HCT116 (cell line): ENCODE measurements around the gene MATN3. TPM values are rescaled to one million over a fixed set of nuclear protein-coding genes. Genes with fewer than 3 reads are reported as not detected.

Experiments used
- ATAC-seq: fragments of 200-7000 bp; cut with Tn5 transposase; 2 replicates; pipeline ENCODE4 v1.9.1; 2020; ENCODE audit warnings: mild to moderate bottlenecking, moderate library complexity
- BruUV-seq: library from RNA; stranded (reverse); fragments of 400-500 nt; replicated peaks from 2 replicates; lab custom pipeline; 2021; lab: Mats Ljungman, UMichigan
- CTCF ChIA-PET: fragments of 300-600 bp; sonication (Branson Sonifier 250); formaldehyde crosslinking; loops from one replicate; lab custom pipeline; 2021; ENCODE audit warnings: antibody characterized with exemption; lab: Charles Lee
- POLR2A ChIA-PET: fragments of 300-600, 350-600 bp; sonication (Branson Sonifier 250); formaldehyde crosslinking; loops from one replicate; lab custom pipeline; 2021; ENCODE audit warnings: antibody characterized with exemption; lab: Charles Lee
- RAD21 ChIA-PET, 2 experiments: fragments of 300-600 bp; sonication (Branson Sonifier 250); formaldehyde crosslinking; loops; one replicate each; lab custom pipeline; 2023; ENCODE audit warnings: low total read pairs in 2 of 2; ENCODE audit not compliant: uncharacterized antibody in 2 of 2, unreplicated experiment in 2 of 2, low non-redundant PET in 1 of 2; lab: Charles Lee
- DNase-seq: peaks from one replicate; pipeline ENCODE4 v3.0.0-alpha.2; 2010; ENCODE audit warnings: low read depth, low spot score
- H2AFZ ChIP-seq: fragments of 200-600 bp; shearing (Covaris generic), sonication (generic); 2 replicates; pipeline ENCODE4 v1.6.1; 2017; ENCODE audit warnings: low read depth, mixed run types, mixed read lengths, antibody characterized with exemption, low read length; ENCODE audit not compliant: poor library complexity, severe bottlenecking
- H3K27ac ChIP-seq: 2 replicates; pipeline ENCODE4 v1.5.1; 2012; ENCODE audit warnings: low read depth, low read length
- H3K27me3 ChIP-seq: fragments of 200-600 bp; sonication (generic); 2 replicates; pipeline ENCODE4 v1.6.1; 2016; ENCODE audit warnings: mixed run types, low read length, mixed read lengths; ENCODE audit not compliant: insufficient read depth
- H3K36me3 ChIP-seq, 2 experiments: fragments of 200-500 bp in 1 of 2; fragments of 200-600 bp in 1 of 2; sonication (Bioruptor generic) in 1 of 2; sonication (generic) in 1 of 2; 2 replicates each; pipeline versions ENCODE4 v1.5.1 to v1.6.1; 2014 to 2016; ENCODE audit warnings: low read length in 2 of 2, inconsistent platforms in 1 of 2, mixed read lengths in 1 of 2, mixed run types in 1 of 2; ENCODE audit not compliant: insufficient read depth in 2 of 2, control insufficient read depth in 1 of 2
- H3K4me1 ChIP-seq, 2 experiments: fragments of 200-600 bp in 1 of 2; sonication (generic) in 1 of 2; 2 replicates each; pipeline versions ENCODE4 v1.5.1 to v1.6.1; 2012 to 2017; ENCODE audit warnings: low read length in 2 of 2, inconsistent platforms in 1 of 2, mild to moderate bottlenecking in 1 of 2, mixed read lengths in 1 of 2, mixed run types in 1 of 2, moderate library complexity in 1 of 2; ENCODE audit not compliant: insufficient read depth in 2 of 2, control insufficient read depth in 1 of 2
- H3K4me2 ChIP-seq: fragments of 200-600 bp; sonication (generic); 2 replicates; pipeline ENCODE4 v1.6.1; 2017; ENCODE audit warnings: mixed run types, low read length, mixed read lengths
- H3K4me3 ChIP-seq, 2 experiments: fragments of 200-600 bp in 1 of 2; sonication (generic) in 1 of 2; replicated peaks in 1 of 2; 2 replicates each; pipeline ENCODE4 v1.5.1; 2011 to 2016; ENCODE audit warnings: low read length in 2 of 2, control low read depth in 1 of 2, low read depth in 1 of 2, mild to moderate bottlenecking in 1 of 2, mixed read lengths in 1 of 2, mixed run types in 1 of 2
- H3K79me2 ChIP-seq: fragments of 200-600 bp; sonication (generic); 2 replicates; pipeline ENCODE4 v1.6.1; 2017; ENCODE audit warnings: mild to moderate bottlenecking, mixed run types, low read length, moderate library complexity, mixed read lengths; ENCODE audit not compliant: insufficient read depth
- H3K9ac ChIP-seq: fragments of 200-600 bp; sonication (generic); 2 replicates; pipeline ENCODE4 v1.6.1; 2016; ENCODE audit warnings: low read length, mixed read lengths
- H3K9me2 ChIP-seq: fragments of 200-600 bp; sonication (generic), shearing (Covaris generic); 2 replicates; pipeline ENCODE4 v1.6.1; 2017; ENCODE audit warnings: mixed run types, mild to moderate bottlenecking, moderate library complexity; ENCODE audit not compliant: insufficient read depth
- H3K9me3 ChIP-seq, 2 experiments: fragments of 200-500 bp in 1 of 2; fragments of 200-600 bp in 1 of 2; sonication (Bioruptor generic) in 1 of 2; sonication (generic) in 1 of 2; 2 replicates each; pipeline ENCODE4 v1.6.1; 2014 to 2017; ENCODE audit warnings: low read length in 2 of 2, mixed read lengths in 2 of 2, inconsistent platforms in 1 of 2, low read depth in 1 of 2, mild to moderate bottlenecking in 1 of 2, mixed run types in 1 of 2, moderate library complexity in 1 of 2; ENCODE audit not compliant: control insufficient read depth in 1 of 2, insufficient read depth in 1 of 2
- H4K20me1 ChIP-seq: fragments of 200-600 bp; sonication (generic), shearing (Covaris generic); 2 replicates; pipeline ENCODE4 v1.6.1; 2017; ENCODE audit warnings: mixed run types, mild to moderate bottlenecking, moderate library complexity; ENCODE audit not compliant: insufficient read depth
- CEBPB ChIP-seq: IDR thresholded peaks from 2 replicates; pipeline ENCODE4 v1.6.1; 2012; ENCODE audit warnings: low read depth
- EZH2phosphoT487 ChIP-seq: fragments of 200-600 bp; IDR thresholded peaks from 2 replicates; pipeline ENCODE4 v1.6.1; 2018; ENCODE audit warnings: antibody characterized with exemption, borderline replicate concordance
- JUND ChIP-seq: IDR thresholded peaks from 2 replicates; pipeline ENCODE4 v1.6.1; 2012
- POLR2A ChIP-seq: IDR thresholded peaks from 2 replicates; pipeline ENCODE4 v1.7.0; 2011; ENCODE audit warnings: borderline replicate concordance; ENCODE audit not compliant: insufficient read depth, insufficient read length; ENCODE audit errors: extremely low read depth
- POLR2AphosphoS5 ChIP-seq: IDR thresholded peaks from 2 replicates; pipeline ENCODE4 v1.6.1; 2011; ENCODE audit warnings: mild to moderate bottlenecking, low read depth, low read length, moderate library complexity
- RAD21 ChIP-seq: IDR thresholded peaks from 2 replicates; pipeline ENCODE4 v1.6.1; 2012; ENCODE audit warnings: low read depth, mild to moderate bottlenecking
- SIN3A ChIP-seq: IDR thresholded peaks from 2 replicates; pipeline ENCODE4 v1.6.1; 2012; ENCODE audit warnings: low read depth
- SRF ChIP-seq: IDR thresholded peaks from 2 replicates; pipeline ENCODE4 v1.6.1; 2012; ENCODE audit warnings: low read depth
- TCF7L2 ChIP-seq: IDR thresholded peaks from 2 replicates; pipeline ENCODE4 v1.7.0; 2011; ENCODE audit warnings: borderline replicate concordance, inconsistent platforms; ENCODE audit not compliant: insufficient read depth, insufficient read length; ENCODE audit errors: extremely low read depth
- ZNF274 ChIP-seq: fragments of 200-500 bp; sonication (Bioruptor generic); IDR thresholded peaks from 2 replicates; pipeline ENCODE4 v1.6.1; 2014; ENCODE audit warnings: mild to moderate bottlenecking, low read depth, low read length, inconsistent platforms
- intact Hi-C: fragments of 100-400 bp; cut with micrococcal nuclease; formaldehyde crosslinking; loops from 2 replicates; pipeline ENCODE4 v1.10.0; 2022
- total RNA-seq: library from RNA; stranded (reverse); gene quantifications from one replicate; pipeline ENCODE4 v1.2.1, GENCODE V29; 2021; ENCODE audit not compliant: unreplicated experiment
- TF ChIP-seq, protein P1 (sequence below): IDR thresholded peaks from 2 replicates; pipeline ENCODE4 v1.6.1; 2012; ENCODE audit warnings: low read depth
- TF ChIP-seq, protein P2 (sequence below): IDR thresholded peaks from 2 replicates; pipeline ENCODE4 v1.6.1; 2011; ENCODE audit warnings: mild to moderate bottlenecking, low read length, moderate library complexity; ENCODE audit not compliant: insufficient replicate concordance; ENCODE audit errors: extremely low read depth

MATN3 gene
- total RNA-seq, 1 experiment from 2014 or later: not detected

DNA sequence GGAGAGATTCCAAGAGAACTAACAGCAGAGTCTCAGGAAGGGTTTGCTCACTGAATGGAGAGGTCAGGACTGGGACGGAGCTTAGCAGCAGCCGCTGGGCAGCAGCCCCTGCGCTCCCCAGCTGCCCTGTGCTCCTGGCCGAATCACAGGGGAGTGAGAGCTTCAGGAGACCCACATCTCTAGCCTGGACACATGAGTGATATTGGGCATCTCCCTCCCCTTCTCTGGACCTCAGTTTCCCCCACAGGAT, 511 bp downstream of the MATN3 start:
- BruUV-seq: no TSS peak
- ChIA-PET CTCF (no interaction called here), RAD21 (no interaction called here), POLR2A (no interaction called here)
- H3K27me3 ChIP-seq: no peaks in the 10 kb centered on the region
- H3K9me3 ChIP-seq: no peaks in the 10 kb centered on the region
- no peaks in the 10 kb centered on the region for H3K79me2 ChIP-seq
- no peak overlapping the region for H3K9ac ChIP-seq
- no peak overlapping the region for H2AFZ ChIP-seq
- no peak overlapping the region for H3K4me3 ChIP-seq
- H3K9me2 ChIP-seq: no peaks in the 10 kb centered on the region
- intact Hi-C loops: no loop called here
- TF ChIP-seq, protein P1, sequence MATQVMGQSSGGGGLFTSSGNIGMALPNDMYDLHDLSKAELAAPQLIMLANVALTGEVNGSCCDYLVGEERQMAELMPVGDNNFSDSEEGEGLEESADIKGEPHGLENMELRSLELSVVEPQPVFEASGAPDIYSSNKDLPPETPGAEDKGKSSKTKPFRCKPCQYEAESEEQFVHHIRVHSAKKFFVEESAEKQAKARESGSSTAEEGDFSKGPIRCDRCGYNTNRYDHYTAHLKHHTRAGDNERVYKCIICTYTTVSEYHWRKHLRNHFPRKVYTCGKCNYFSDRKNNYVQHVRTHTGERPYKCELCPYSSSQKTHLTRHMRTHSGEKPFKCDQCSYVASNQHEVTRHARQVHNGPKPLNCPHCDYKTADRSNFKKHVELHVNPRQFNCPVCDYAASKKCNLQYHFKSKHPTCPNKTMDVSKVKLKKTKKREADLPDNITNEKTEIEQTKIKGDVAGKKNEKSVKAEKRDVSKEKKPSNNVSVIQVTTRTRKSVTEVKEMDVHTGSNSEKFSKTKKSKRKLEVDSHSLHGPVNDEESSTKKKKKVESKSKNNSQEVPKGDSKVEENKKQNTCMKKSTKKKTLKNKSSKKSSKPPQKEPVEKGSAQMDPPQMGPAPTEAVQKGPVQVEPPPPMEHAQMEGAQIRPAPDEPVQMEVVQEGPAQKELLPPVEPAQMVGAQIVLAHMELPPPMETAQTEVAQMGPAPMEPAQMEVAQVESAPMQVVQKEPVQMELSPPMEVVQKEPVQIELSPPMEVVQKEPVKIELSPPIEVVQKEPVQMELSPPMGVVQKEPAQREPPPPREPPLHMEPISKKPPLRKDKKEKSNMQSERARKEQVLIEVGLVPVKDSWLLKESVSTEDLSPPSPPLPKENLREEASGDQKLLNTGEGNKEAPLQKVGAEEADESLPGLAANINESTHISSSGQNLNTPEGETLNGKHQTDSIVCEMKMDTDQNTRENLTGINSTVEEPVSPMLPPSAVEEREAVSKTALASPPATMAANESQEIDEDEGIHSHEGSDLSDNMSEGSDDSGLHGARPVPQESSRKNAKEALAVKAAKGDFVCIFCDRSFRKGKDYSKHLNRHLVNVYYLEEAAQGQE: no peak
- no peak for TF ChIP-seq POLR2AphosphoS5
- TF ChIP-seq, protein P2, sequence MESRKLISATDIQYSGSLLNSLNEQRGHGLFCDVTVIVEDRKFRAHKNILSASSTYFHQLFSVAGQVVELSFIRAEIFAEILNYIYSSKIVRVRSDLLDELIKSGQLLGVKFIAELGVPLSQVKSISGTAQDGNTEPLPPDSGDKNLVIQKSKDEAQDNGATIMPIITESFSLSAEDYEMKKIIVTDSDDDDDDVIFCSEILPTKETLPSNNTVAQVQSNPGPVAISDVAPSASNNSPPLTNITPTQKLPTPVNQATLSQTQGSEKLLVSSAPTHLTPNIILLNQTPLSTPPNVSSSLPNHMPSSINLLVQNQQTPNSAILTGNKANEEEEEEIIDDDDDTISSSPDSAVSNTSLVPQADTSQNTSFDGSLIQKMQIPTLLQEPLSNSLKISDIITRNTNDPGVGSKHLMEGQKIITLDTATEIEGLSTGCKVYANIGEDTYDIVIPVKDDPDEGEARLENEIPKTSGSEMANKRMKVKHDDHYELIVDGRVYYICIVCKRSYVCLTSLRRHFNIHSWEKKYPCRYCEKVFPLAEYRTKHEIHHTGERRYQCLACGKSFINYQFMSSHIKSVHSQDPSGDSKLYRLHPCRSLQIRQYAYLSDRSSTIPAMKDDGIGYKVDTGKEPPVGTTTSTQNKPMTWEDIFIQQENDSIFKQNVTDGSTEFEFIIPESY: no peak
- TF ChIP-seq TCF7L2: no peak
- no peak for TF ChIP-seq EZH2phosphoT487
- TF ChIP-seq CEBPB: no peak
- TF ChIP-seq POLR2A: no peak
- no peak for TF ChIP-seq RAD21
- no peak for TF ChIP-seq ZNF274
- TF ChIP-seq SIN3A: no peak
- TF ChIP-seq JUND: no peak
- no peak for TF ChIP-seq SRF
- TF ChIP-seq, all 23 proteins: peak for 0
- no peak overlapping the region for H3K4me2 ChIP-seq
- DNase-seq (no peak), ATAC-seq (no peak)
- no peaks in the 10 kb centered on the region for H3K36me3 ChIP-seq
- no peaks in the 10 kb centered on the region for H3K4me1 ChIP-seq
- no peak overlapping the region for H3K27ac ChIP-seq
- no peaks in the 10 kb centered on the region for H4K20me1 ChIP-seq
